Adipose tissue (tissue), 3 donors: ENCODE data around the gene NAV2. TPM values are rescaled to one million over a fixed set of nuclear protein-coding genes. Genes with fewer than 3 reads are reported as not detected.

ENCODE experiments used
- H3K27ac ChIP-seq: one replicate; pipeline ENCODE4 v1.5.1; 2013; ENCODE audit warnings: low read depth, low read length
- WGBS, 3 donors: extraction: QIAGEN DNeasy Blood & Tissue Kit; methylation state at CpG; one replicate each; pipeline ENCODE4 v1.1.7; 2013; 5-methylcytosine and 5-hydroxymethylcytosine counted together
- polyA plus RNA-seq, 3 donors: library from polyadenylated mRNA; stranded (reverse); fragments of 200-250 nt; gene quantifications; one replicate each; pipeline ENCODE4 v1.2.3, GENCODE V29; 2013
- donor health status: healthy with polysubstance abuse.
- donor health status: Bipolar disorder and iron deficiency.
- donor health status: healthy.

The NAV2 gene
- polyA plus RNA-seq, 3 donors = 3.9 to 5.1 (median 4.8) TPM

- H3K27ac ChIP-seq = no peak overlapping the region
- 58 to 90% (median 88%) methylated on average over 4 of the region's 4 CpGs for WGBS, 3 donors
Measured at GRCh38 chr11:19812710-19813109, 100.1 kb downstream of the NAV2 start.

- WGBS, 3 donors = 83 to 88% (median 85%) methylated on average over 13 of the region's 13 CpGs
- no peak overlapping the region for H3K27ac ChIP-seq
Measured at GRCh38 chr11:19813158-19813879, 100.7 kb downstream of the NAV2 start.

- H3K27ac ChIP-seq = no peak overlapping the region
- WGBS, 3 donors = 91 to 99% (median 96%) methylated on average over 2 of the region's 2 CpGs
Measured at GRCh38 chr11:19814421-19814820, 101.8 kb downstream of the NAV2 start.

- WGBS, 3 donors = 31 to 74% (median 72%) methylated on average over 10 of the region's 10 CpGs
- no peak overlapping the region for H3K27ac ChIP-seq
Measured at GRCh38 chr11:19816040-19816439, 103.4 kb downstream of the NAV2 start.

- H3K27ac ChIP-seq = no peak overlapping the region
- WGBS, 3 donors = 41 to 60% (median 58%) methylated on average over 4 of the region's 4 CpGs
Measured at GRCh38 chr11:19816817-19817216, 104.2 kb downstream of the NAV2 start.

- H3K27ac ChIP-seq = no peak overlapping the region
- WGBS, 3 donors = 84 to 96% (median 86%) methylated on average over 6 of the region's 6 CpGs
Measured at GRCh38 chr11:19817265-19817851, 104.7 kb downstream of the NAV2 start.

GRCh38 chr11:19817870-19818269, 105.2 kb downstream of the NAV2 start:
- no peak overlapping the region for H3K27ac ChIP-seq

GRCh38 chr11:19818619-19819018, 106.0 kb downstream of the NAV2 start:
- no peak overlapping the region for H3K27ac ChIP-seq
- 85 to 99% (median 89%) methylated on average over 3 of the region's 3 CpGs for WGBS, 3 donors

More at GRCh38 chr11:19817870-19818269, 105.2 kb downstream of the NAV2 start:
- 55 to 91% (median 80%) methylated on average over 3 of the region's 3 CpGs for WGBS, 3 donors

- 62 to 90% (median 88%) methylated on average over 2 of the region's 2 CpGs for WGBS, 3 donors
- no peak overlapping the region for H3K27ac ChIP-seq
Measured at GRCh38 chr11:19819148-19819547, 106.5 kb downstream of the NAV2 start.

GRCh38 chr11:19820100-19820499, 107.5 kb downstream of the NAV2 start:
- H3K27ac ChIP-seq = no peak overlapping the region
- 58 to 98% (median 96%) methylated on average over 1 of the region's 1 CpG for WGBS, 3 donors

GRCh38 chr11:19821412-19821875, 108.8 kb downstream of the NAV2 start:
- no peak overlapping the region for H3K27ac ChIP-seq
- 21 to 73% (median 64%) methylated on average over 1 of the region's 1 CpG for WGBS, 3 donors

- WGBS, 3 donors = 83 to 96% (median 92%) methylated on average over 3 of the region's 3 CpGs
- H3K27ac ChIP-seq = no peak overlapping the region
Measured at GRCh38 chr11:19821993-19822392, 109.4 kb downstream of the NAV2 start.

GRCh38 chr11:19822531-19822930, 109.9 kb downstream of the NAV2 start:
- no peak overlapping the region for H3K27ac ChIP-seq

- no peak overlapping the region for H3K27ac ChIP-seq
Measured at GRCh38 chr11:19826606-19827005, 114.0 kb downstream of the NAV2 start.

GRCh38 chr11:19827399-19828135, 114.9 kb downstream of the NAV2 start:
- no peak overlapping the region for H3K27ac ChIP-seq
- WGBS, 3 donors = 74 to 84% (median 80%) methylated on average over 12 of the region's 12 CpGs

More at GRCh38 chr11:19826606-19827005, 114.0 kb downstream of the NAV2 start:
- WGBS, 3 donors = 68 to 86% (median 75%) methylated on average over 4 of the region's 4 CpGs

GRCh38 chr11:19828382-19829108, 115.9 kb downstream of the NAV2 start:
- 79 to 89% (median 81%) methylated on average over 12 of the region's 12 CpGs for WGBS, 3 donors

GRCh38 chr11:19829109-19829837, 116.6 kb downstream of the NAV2 start:
- no peak overlapping the region for H3K27ac ChIP-seq
- WGBS, 3 donors = 36 to 44% (median 38%) methylated on average over 7 of the region's 7 CpGs

More at GRCh38 chr11:19828382-19829108, 115.9 kb downstream of the NAV2 start:
- H3K27ac ChIP-seq = no peak overlapping the region
